GM19395 (cell line): Measurements from ENCODE around the gene NSRP1.
"Not testable (repeated sequence)": the region's sequence is repeated elsewhere in the genome, so short reads cannot be mapped to it uniquely, and the experiment has no call there.

Source experiments
- ATAC-seq: cut with Tn5 transposase; IDR thresholded peaks from one replicate; pipeline ENCODE4 v1.9.1; 2021; ENCODE audit warnings: mild to moderate bottlenecking, moderate library complexity; ENCODE audit not compliant: unreplicated experiment

Gene NSRP1

GRCh38 chr17:30220414-30220813 lies 103.8 kb downstream of the NSRP1 start:
- no peak for ATAC-seq

- no peak for ATAC-seq
These were observed 104.7 kb downstream of the NSRP1 start for GRCh38 chr17:30221346-30221745.

GRCh38 chr17:30222251-30222650 lies 105.6 kb downstream of the NSRP1 start:
- ATAC-seq = no peak

DNA sequence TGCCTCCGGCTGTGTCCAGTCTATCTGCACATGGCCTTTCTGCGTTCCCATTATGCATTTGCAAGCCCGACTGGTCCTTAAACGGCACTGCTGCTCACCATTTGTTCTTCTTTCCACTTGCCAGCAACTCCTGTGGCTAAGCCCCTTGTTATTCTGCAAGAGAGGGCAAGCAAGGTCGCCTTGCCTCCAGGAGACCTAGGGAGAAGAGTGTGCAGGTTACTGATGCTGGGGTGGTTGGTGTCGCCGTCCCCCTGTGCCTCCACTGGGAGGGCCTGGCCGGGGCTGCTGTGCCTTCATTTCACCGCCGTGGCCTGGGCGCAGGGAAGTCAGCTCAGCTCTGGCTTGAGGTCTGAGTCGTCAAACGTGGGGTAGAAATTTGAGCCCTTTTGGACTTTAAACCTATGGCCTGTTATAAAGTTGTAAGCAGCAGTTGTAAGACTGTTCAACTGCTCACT lies 106.1 kb downstream of the NSRP1 start:
- ATAC-seq = no peak

GRCh38 chr17:30224419-30224960 lies 107.9 kb downstream of the NSRP1 start:
- ATAC-seq = no peak

DNA sequence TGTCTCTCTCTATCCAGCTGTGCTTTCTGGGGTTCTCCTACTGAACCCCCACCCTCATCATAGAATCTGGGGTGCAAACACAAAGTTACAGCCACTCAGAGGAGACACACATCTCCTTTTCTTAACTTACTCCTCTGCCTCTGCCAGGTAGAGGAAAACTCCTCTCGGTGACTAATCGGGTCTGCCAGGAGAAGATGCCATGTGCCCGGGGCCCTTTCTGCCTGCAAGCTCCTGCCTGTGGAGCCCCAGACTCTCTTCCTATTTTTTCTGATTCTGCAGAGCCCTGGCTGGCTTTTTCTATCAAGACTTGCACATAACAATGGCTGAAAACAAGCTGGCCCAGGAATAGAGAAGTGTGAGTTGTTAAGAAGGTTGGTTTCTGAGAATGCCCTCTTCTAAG lies 108.5 kb downstream of the NSRP1 start:
- no peak for ATAC-seq

GRCh38 chr17:30225919-30226553 lies 109.4 kb downstream of the NSRP1 start:
- ATAC-seq = no peak

- ATAC-seq = no peak
These were observed 110.3 kb downstream of the NSRP1 start for GRCh38 chr17:30226878-30227277.

- ATAC-seq = no peak
These were observed 111.4 kb downstream of the NSRP1 start for GRCh38 chr17:30228011-30228410.

DNA sequence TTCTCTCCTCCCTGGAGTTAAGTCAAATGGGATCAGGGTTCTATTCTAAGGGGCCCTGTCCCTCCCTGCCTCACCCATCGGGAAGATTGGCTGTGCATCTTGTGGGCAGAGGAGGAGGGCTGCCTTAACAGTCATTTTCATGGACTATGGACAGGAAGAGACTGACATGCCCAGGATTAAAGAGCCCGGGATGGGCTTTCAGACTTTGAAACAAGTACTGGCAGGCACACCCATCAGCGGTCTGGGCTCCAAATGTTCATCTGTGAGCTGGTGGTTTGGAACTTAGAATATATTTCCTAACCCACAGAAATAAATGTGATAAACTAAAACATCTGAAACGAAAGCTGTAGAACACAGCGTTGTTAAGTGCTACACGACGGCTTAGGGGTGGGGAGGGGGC lies 112.4 kb downstream of the NSRP1 start:
- ATAC-seq = no peak

DNA sequence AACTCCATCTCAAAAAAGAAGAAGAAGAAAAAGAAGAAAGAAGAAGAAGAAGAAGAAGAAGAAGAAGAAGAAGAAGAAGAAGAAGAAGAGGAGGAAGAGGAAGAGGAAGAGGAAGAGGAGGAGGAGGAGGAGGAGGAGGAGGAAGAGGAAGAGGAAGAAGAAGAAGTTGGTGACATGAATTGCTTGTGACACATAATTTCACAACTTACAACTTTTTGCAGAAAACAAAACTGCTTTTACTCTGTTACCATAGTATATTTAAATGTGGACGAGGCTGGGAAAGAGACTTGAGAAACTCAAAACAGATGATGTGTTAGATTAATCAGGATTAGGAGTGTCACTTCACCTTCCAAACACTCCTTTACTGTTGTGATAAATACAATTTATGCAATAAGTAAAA lies 113.4 kb downstream of the NSRP1 start:
- ATAC-seq = not testable (repeated sequence)

DNA sequence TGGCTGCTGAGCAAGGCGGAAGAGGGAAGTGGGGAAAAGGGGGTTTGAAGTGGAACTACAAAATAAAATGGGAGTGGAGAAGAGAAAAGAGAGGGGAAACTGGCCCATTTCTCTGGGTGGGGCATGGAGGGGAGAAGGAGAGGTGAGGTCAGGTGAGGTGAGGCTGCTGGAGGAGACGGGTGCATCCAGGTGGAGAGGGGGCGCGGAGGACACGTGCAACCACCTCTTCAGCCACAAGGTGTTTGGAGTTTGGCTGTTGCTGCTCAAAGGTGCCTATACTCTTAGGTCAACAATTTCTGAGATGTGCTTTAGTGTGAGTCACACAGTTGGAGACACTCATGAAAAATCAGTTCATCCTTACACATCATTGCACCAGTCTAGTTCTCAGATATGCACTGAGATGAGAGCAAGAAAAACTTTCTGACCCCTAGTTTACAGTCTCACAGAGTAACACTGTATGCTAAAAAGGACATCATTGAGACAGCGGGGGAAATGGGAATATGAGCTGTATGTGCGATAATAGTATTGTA lies 114.0 kb downstream of the NSRP1 start:
- no peak for ATAC-seq

- no peak for ATAC-seq
These were observed 115.6 kb downstream of the NSRP1 start for GRCh38 chr17:30232015-30232823.

- no peak for ATAC-seq
These were observed 116.3 kb downstream of the NSRP1 start for GRCh38 chr17:30232824-30233427.

GRCh38 chr17:30234296-30234695 lies 117.7 kb downstream of the NSRP1 start:
- no peak for ATAC-seq

GRCh38 chr17:30234964-30235363 lies 118.3 kb downstream of the NSRP1 start:
- no peak for ATAC-seq

GRCh38 chr17:30235386-30236296 lies 119.0 kb downstream of the NSRP1 start, which contains the start of gene SLC6A4:
Gene SLC6A4 (minus strand): TSS chr17:30235697. CDS start chr17:30221958, 13,739 bp downstream.
- ATAC-seq = no peak
